Uterus (tissue), 4 donors: Measurements from ENCODE around the gene PPARG. TPM values are rescaled to one million over a fixed set of nuclear protein-coding genes. Genes with fewer than 3 reads are reported as not detected.

ENCODE experiments used
- DNase-seq, 2 donors: peaks; one replicate each; pipeline ENCODE4 v3.0.0-alpha.2; 2019 to 2020
- H3K27ac ChIP-seq, 2 donors: fragments of 200-600 bp; sonication (generic); 1 replicate in 1 of 2; 2 replicates in 1 of 2; pipeline ENCODE4 v1.5.1; 2016 to 2018
- H3K27me3 ChIP-seq, 2 donors: fragments of 200-600 bp; sonication (generic); one replicate each; pipeline ENCODE4 v1.5.1; 2018 to 2019; ENCODE audit warnings: control low read depth in 1 of 2
- H3K36me3 ChIP-seq, 2 donors: fragments of 200-600 bp; sonication (generic); one replicate each; pipeline ENCODE4 v1.5.1; 2019; ENCODE audit warnings: control low read depth in 1 of 2
- H3K4me1 ChIP-seq, 2 donors: fragments of 200-600 bp; sonication (generic); one replicate each; pipeline ENCODE4 v1.5.1; 2018 to 2019; ENCODE audit warnings: control low read depth in 1 of 2
- H3K4me3 ChIP-seq, 2 donors: fragments of 200-600 bp; sonication (generic); 1 replicate in 1 of 2; 2 replicates in 1 of 2; pipeline ENCODE4 v1.5.1; 2018 to 2019; ENCODE audit warnings: mild to moderate bottlenecking in 1 of 2
- H3K9me3 ChIP-seq, 2 donors: fragments of 200-600 bp; sonication (generic); one replicate each; pipeline ENCODE4 v1.5.1; 2019; ENCODE audit warnings: control low read depth in 1 of 2
- POLR2A ChIP-seq, 2 donors: fragments of 450-650 bp; IDR thresholded peaks; one replicate each; pipeline ENCODE4 v1.6.1; 2016; ENCODE audit warnings: antibody characterized with exemption in 2 of 2, mild to moderate bottlenecking in 1 of 2, moderate library complexity in 1 of 2
- intact Hi-C: fragments of 100-400 bp; cut with DNase I; formaldehyde crosslinking; loops from one replicate; pipeline ENCODE4 v1.15.1; 2023; ENCODE audit warnings: low total_unique reads
- total RNA-seq, 4 donors: library from RNA; depleted of rRNA in 3 of 4; stranded (reverse); fragments of >200 nt in 3 of 4; gene quantifications; one replicate each; pipeline versions ENCODE4 v1.1.0 to v1.2.4, GENCODE V29; 2014 to 2023
- TF ChIP-seq, protein P1 (sequence below), 4 experiments: fragments of 200-600 bp in 2 of 4; fragments of 450-650 bp in 2 of 4; sonication (generic) in 2 of 4; IDR thresholded peaks; one replicate each; pipeline ENCODE4 v1.5.1; 2016 to 2019; ENCODE audit warnings: antibody characterized with exemption in 4 of 4, mild to moderate bottlenecking in 2 of 4, moderate library complexity in 1 of 4
- donor health status: DM: yes; HTN: yes; CAD: no.

The PPARG gene
- total RNA-seq, 4 donors from 2014 or later = 5.1 to 29.1 (median 12.9) TPM

- H3K27ac ChIP-seq = no peak overlapping the region
- H3K4me1 ChIP-seq = no peaks in the 10 kb centered on the region
- no peaks in the 10 kb centered on the region for H3K9me3 ChIP-seq
- no peaks in the 10 kb centered on the region for H3K36me3 ChIP-seq
- TF ChIP-seq POLR2A (IDR thresholded peaks at IDR 0.05) = no peak
- TF ChIP-seq, protein P1, sequence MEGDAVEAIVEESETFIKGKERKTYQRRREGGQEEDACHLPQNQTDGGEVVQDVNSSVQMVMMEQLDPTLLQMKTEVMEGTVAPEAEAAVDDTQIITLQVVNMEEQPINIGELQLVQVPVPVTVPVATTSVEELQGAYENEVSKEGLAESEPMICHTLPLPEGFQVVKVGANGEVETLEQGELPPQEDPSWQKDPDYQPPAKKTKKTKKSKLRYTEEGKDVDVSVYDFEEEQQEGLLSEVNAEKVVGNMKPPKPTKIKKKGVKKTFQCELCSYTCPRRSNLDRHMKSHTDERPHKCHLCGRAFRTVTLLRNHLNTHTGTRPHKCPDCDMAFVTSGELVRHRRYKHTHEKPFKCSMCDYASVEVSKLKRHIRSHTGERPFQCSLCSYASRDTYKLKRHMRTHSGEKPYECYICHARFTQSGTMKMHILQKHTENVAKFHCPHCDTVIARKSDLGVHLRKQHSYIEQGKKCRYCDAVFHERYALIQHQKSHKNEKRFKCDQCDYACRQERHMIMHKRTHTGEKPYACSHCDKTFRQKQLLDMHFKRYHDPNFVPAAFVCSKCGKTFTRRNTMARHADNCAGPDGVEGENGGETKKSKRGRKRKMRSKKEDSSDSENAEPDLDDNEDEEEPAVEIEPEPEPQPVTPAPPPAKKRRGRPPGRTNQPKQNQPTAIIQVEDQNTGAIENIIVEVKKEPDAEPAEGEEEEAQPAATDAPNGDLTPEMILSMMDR (IDR thresholded peaks at IDR 0.05) = no peak
- DNase-seq = no peak
- no peaks in the 10 kb centered on the region for H3K27me3 ChIP-seq
- intact Hi-C loops = no loop called here
- no peak overlapping the region for H3K4me3 ChIP-seq
These were observed 13.7 kb downstream of the PPARG start for GRCh38 chr3:12302564-12302963.

- Histone ChIP-seq H3K4me3 (no peak overlapping the region), H3K27me3 (no peaks in the 10 kb centered on the region), H3K36me3 (no peaks in the 10 kb centered on the region), H3K9me3 (no peaks in the 10 kb centered on the region), H3K4me1 (no peaks in the 10 kb centered on the region), H3K27ac (no peak overlapping the region)
- intact Hi-C loops = no loop called here
- no peak for DNase-seq
- TF ChIP-seq, protein P1 (IDR thresholded peaks at IDR 0.05) = no peak
- TF ChIP-seq POLR2A (IDR thresholded peaks at IDR 0.05) = no peak
These were observed 14.7 kb downstream of the PPARG start for GRCh38 chr3:12303534-12303933.

GRCh38 chr3:12303993-12304392 is 15.1 kb downstream of the PPARG start:
- TF ChIP-seq, protein P1 (IDR thresholded peaks at IDR 0.05) = no peak
- no peak for TF ChIP-seq POLR2A (IDR thresholded peaks at IDR 0.05)
- no peaks in the 10 kb centered on the region for H3K36me3 ChIP-seq
- DNase-seq = no peak
- no peak overlapping the region for H3K27ac ChIP-seq
- H3K4me1 ChIP-seq = no peaks in the 10 kb centered on the region
- intact Hi-C loops = no loop called here
- H3K27me3 ChIP-seq = no peaks in the 10 kb centered on the region
- no peaks in the 10 kb centered on the region for H3K9me3 ChIP-seq
- no peak overlapping the region for H3K4me3 ChIP-seq

DNA sequence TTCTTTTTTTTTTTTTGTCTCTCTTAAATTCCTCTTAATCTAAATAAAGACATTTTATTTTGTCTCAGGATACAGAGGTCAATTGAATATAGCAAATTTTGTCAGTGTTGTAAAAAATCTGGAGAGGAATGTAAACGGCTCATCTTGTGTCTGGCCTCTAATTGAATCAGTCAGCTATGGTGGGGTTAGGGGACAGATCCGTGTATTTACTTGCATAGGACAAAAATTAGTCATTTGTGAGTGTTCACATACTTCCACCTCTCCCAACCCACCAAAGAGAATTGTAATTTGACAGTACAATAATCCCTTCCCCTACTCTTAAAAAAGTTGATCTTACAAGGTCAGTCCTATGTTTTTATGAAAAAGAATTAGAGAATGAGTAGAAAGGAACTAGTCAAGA is 18.3 kb downstream of the PPARG start:
- Histone ChIP-seq H3K4me1 (no peaks in the 10 kb centered on the region), H3K27me3 (no peaks in the 10 kb centered on the region), H3K9me3 (no peaks in the 10 kb centered on the region), H3K27ac (no peak overlapping the region), H3K4me3 (no peak overlapping the region), H3K36me3 (no peaks in the 10 kb centered on the region)
- no peak for DNase-seq
- no peak for TF ChIP-seq POLR2A (IDR thresholded peaks at IDR 0.05)
- TF ChIP-seq, protein P1 (IDR thresholded peaks at IDR 0.05) = no peak
- intact Hi-C loops = no loop called here

DNA sequence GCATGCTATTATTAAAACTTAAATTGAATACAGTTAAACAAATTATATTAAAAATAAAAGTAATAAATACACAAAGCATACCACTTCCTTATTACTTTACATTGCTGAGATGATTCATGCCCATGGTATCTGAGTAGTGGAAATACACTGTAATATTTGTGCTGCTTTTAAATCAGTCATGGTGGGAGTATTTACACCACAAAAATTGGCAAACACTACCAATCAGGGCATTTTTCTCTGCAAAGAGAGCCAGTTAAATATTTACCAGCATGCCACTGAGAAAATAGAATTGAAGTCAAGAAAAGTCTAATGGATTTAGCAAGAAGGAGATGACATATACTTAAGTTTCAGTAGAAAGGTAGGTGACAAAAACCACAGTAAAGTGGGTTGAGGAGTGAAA is 19.6 kb downstream of the PPARG start:
- H3K36me3 ChIP-seq = no peaks in the 10 kb centered on the region
- H3K27me3 ChIP-seq = no peaks in the 10 kb centered on the region
- intact Hi-C loops = no loop called here
- H3K9me3 ChIP-seq = no peaks in the 10 kb centered on the region
- H3K4me3 ChIP-seq = no peak overlapping the region
- no peak overlapping the region for H3K27ac ChIP-seq
- TF ChIP-seq POLR2A (IDR thresholded peaks at IDR 0.05) = no peak
- TF ChIP-seq, protein P1 (IDR thresholded peaks at IDR 0.05) = no peak
- DNase-seq = no peak
- H3K4me1 ChIP-seq = no peaks in the 10 kb centered on the region
